ENCODE measurements around the gene CSNK1G3. TPM values are rescaled to one million over a fixed set of nuclear protein-coding genes. Genes with fewer than 3 reads are reported as not detected.
"Not testable (repeated sequence)": the region's sequence is repeated elsewhere in the genome, so short reads cannot be mapped to it uniquely, and the experiment has no call there.

Gene CSNK1G3
- total RNA-seq, 2 donors from 2014 or later: 56.2 to 58.5 TPM

GRCh38 chr5:123495211-123495610 lies 16.8 kb upstream of the CSNK1G3 start:
- H3K4me3 Mint-ChIP-seq; H3K4me1 Mint-ChIP-seq (ENCODE audit: low read depth); H3K36me3 Mint-ChIP-seq (ENCODE audit: insufficient read depth in 2 of 2); H3K27ac Mint-ChIP-seq; DNase-seq; H3K9me3 Mint-ChIP-seq; H3K27me3 Mint-ChIP-seq (ENCODE audit: low read depth); ATAC-seq (replicated peaks in 1 of 2): not testable (repeated sequence)

GRCh38 chr5:123496892-123497291 lies 15.1 kb upstream of the CSNK1G3 start:
- Mint-ChIP-seq H3K27me3 (ENCODE audit: low read depth) (no peaks in the 10 kb centered on the region), H3K36me3 (ENCODE audit: insufficient read depth in 2 of 2) (no peaks in the 10 kb centered on the region), H3K4me1 (ENCODE audit: low read depth) (no peaks in the 10 kb centered on the region), H3K4me3 (no peak overlapping the region), H3K27ac (no peak overlapping the region), H3K9me3 (no peaks in the 10 kb centered on the region)
- DNase-seq (peak in 1 of 2 donors; percentile 7), ATAC-seq (replicated peaks in 1 of 2) (peak in 1 of 2 donors; percentile 72)

DNA sequence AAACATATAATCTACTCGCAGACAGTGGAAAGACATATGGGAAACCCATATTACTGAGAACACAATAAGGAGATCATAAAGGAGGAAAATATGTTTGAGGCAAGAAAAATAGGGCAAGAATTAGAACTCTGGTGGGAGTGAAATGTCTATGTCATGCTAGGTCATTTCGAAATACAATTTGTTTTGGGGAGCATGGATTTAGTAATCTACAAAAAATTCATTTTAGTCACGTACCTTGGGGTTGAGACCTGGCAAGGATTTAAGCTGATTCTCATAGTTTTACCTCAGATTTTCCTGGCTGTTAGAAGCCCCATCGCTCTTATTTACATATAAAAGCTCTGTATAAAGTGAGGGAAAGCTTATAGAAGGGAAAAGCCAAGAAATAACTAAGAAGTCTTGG lies 11.5 kb upstream of the CSNK1G3 start:
- Mint-ChIP-seq H3K9me3 (no peaks in the 10 kb centered on the region), H3K27me3 (ENCODE audit: low read depth) (no peaks in the 10 kb centered on the region), H3K36me3 (ENCODE audit: insufficient read depth in 2 of 2) (no peaks in the 10 kb centered on the region)

DNA sequence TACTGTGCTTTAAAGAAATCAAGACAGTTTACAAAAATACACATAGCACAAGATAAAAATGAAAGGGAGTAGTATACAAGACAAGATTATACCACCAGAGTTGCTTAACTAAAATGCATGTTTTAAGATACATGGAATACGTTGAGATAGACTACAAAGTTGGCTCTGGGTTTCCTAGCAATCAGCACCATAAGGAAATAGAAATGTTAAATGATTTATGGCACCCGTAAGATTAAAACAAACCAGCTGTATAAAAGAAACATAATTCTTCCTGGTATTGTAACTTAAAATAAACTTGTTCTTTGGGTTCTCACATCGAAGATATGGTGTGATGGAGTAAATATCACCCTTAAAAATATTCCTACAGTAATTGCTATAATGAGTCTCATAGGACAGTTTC lies 9.9 kb upstream of the CSNK1G3 start:
- DNase-seq: no peak
- ATAC-seq (replicated peaks in 1 of 2): no peak
- Mint-ChIP-seq H3K4me1 (ENCODE audit: low read depth) (peaks cover 6% of the 10 kb centered on the region), H3K4me3 (no peak overlapping the region), H3K36me3 (ENCODE audit: insufficient read depth in 2 of 2) (no peaks in the 10 kb centered on the region), H3K27me3 (ENCODE audit: low read depth) (peaks cover 11% of the 10 kb centered on the region), H3K27ac (no peak overlapping the region), H3K9me3 (no peaks in the 10 kb centered on the region)

More for the DNA sequence above, 11.5 kb upstream of the CSNK1G3 start:
- H3K27ac Mint-ChIP-seq: no peak overlapping the region
- ATAC-seq (replicated peaks in 1 of 2) (no peak), DNase-seq (no peak)
- no peak overlapping the region for H3K4me3 Mint-ChIP-seq
- H3K4me1 Mint-ChIP-seq (ENCODE audit: low read depth): peaks cover 6% of the 10 kb centered on the region

DNA sequence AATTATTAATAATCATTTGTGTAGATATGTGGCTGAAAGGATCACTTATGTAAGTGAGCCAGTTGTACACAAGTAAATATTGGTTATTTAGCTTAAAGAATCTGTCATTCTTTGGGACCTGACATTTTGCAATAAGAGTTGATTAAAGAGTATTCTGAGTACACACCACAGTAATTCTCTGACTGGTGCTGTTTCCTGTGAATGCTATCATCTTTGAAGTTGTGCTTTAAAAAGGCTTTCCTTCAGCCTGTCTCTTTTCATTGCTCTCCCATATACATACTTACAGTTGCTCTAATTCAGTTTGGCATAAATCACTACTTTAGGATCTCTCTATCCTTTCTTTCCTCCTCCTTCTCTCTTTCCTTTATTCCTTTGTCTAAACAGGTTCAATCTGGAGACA lies 8.7 kb upstream of the CSNK1G3 start:
- peak in 1 of 2 donors; percentile 25 for ATAC-seq (replicated peaks in 1 of 2)

GRCh38 chr5:123505633-123506032 lies 6.3 kb upstream of the CSNK1G3 start:
- Mint-ChIP-seq H3K27me3 (ENCODE audit: low read depth) (peaks cover 15% of the 10 kb centered on the region), H3K4me3 (no peak overlapping the region)

More for the DNA sequence above, 8.7 kb upstream of the CSNK1G3 start:
- Mint-ChIP-seq H3K27ac (peak overlapping the region; percentile 0), H3K27me3 (ENCODE audit: low read depth) (peaks cover 15% of the 10 kb centered on the region), H3K36me3 (ENCODE audit: insufficient read depth in 2 of 2) (no peaks in the 10 kb centered on the region), H3K4me3 (peak overlapping the region in 1 of 2 donors; percentile 4), H3K9me3 (no peaks in the 10 kb centered on the region), H3K4me1 (ENCODE audit: low read depth) (peaks cover 6% of the 10 kb centered on the region)
- DNase-seq: no peak

DNA sequence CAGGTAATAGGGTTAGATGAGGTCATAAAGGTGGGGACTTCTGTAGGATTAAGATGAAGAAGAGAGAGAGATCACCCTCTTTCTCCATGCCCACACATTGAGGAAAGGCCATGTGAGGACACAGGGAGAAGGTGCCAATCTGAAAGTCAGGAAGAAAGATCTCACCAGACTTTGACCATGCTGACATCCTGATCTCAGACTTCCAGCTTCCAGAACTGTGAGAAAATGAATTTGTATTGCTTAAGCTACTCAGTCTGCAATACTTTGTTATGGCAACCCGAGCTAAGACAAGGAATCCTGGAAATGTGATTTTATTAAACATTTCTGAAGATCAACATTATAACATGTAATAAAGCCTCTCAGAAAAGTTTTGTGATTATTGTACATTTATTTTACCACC lies 3.5 kb upstream of the CSNK1G3 start:
- DNase-seq (no peak), ATAC-seq (replicated peaks in 1 of 2) (no peak)
- Mint-ChIP-seq H3K4me3 (no peak overlapping the region), H3K4me1 (ENCODE audit: low read depth) (peaks cover 24% of the 10 kb centered on the region), H3K27me3 (ENCODE audit: low read depth) (peaks cover 15% of the 10 kb centered on the region), H3K27ac (no peak overlapping the region), H3K36me3 (ENCODE audit: insufficient read depth in 2 of 2) (peaks cover 6 to 7% of the 10 kb centered on the region in 2 donors), H3K9me3 (no peaks in the 10 kb centered on the region)

More at GRCh38 chr5:123505633-123506032, 6.3 kb upstream of the CSNK1G3 start:
- Mint-ChIP-seq H3K27ac (no peak overlapping the region), H3K4me1 (ENCODE audit: low read depth) (peaks cover 10% of the 10 kb centered on the region), H3K9me3 (no peaks in the 10 kb centered on the region), H3K36me3 (ENCODE audit: insufficient read depth in 2 of 2) (no peaks in the 10 kb centered on the region)
- DNase-seq (no peak), ATAC-seq (replicated peaks in 1 of 2) (no peak)

GRCh38 chr5:123511290-123511647 lies 708 bp upstream of the CSNK1G3 start:
- Mint-ChIP-seq H3K4me1 (ENCODE audit: low read depth) (peaks cover 49% of the 10 kb centered on the region), H3K36me3 (ENCODE audit: insufficient read depth in 2 of 2) (peaks cover 6 to 9% of the 10 kb centered on the region in 2 donors), H3K27ac (peak overlapping the region; percentile 92), H3K27me3 (ENCODE audit: low read depth) (peaks cover 9% of the 10 kb centered on the region), H3K9me3 (no peaks in the 10 kb centered on the region), H3K4me3 (peak overlapping the region; percentile 92 to 94)
- no peak for DNase-seq
- no peak for ATAC-seq (replicated peaks in 1 of 2)

DNA sequence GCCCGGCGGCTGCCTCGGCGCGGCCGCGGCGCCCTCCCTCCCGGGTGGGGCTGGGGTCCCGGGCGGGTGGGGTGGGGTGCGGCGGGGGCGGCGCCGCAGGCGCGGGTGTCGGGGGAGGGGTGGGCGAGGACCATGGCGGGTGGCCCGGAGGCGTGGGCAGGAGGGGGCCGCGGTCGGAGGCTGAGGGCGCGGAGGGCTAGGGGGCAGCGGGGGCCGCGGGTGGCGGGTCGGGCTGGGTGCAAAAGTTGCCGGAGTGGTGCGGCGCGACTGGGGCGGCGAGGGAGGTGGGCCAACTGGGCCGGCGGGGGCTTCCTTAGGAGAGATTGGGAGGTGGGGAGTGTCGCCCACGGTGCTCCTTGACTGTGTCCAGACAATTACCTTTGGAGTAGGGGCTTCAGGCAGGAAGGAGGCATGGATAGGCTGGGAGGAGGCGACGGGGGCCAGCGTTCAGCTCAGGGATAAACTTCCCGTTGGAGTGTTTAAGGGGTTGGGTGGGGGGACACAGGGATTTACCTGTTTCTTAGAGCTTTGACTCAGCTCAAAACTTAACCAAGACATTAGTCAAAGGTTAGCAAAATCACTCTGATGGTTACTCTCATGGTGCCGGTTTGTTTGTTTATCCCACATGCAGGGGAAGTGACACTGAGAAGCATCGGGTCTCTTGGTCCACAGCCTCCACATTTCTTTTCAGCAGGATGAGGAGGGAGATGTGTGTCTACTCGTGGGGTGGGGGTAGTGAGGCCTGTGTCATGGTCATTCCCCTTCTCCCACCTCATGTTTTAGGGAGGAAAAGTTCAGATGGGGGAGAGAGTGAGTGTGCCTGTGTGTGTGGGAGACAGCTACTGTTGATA lies 859 bp downstream of the CSNK1G3 start:
- H3K4me3 Mint-ChIP-seq: peak overlapping the region; percentile 98 to 99
- peak overlapping the region; percentile 93 for H3K27ac Mint-ChIP-seq
- no peaks in the 10 kb centered on the region for H3K9me3 Mint-ChIP-seq
- peaks cover 6 to 9% of the 10 kb centered on the region in 2 donors for H3K36me3 Mint-ChIP-seq (ENCODE audit: insufficient read depth in 2 of 2)
- H3K4me1 Mint-ChIP-seq (ENCODE audit: low read depth): peaks cover 61% of the 10 kb centered on the region
- ATAC-seq (replicated peaks in 1 of 2): peak; percentile 32 to 36
- H3K27me3 Mint-ChIP-seq (ENCODE audit: low read depth): no peaks in the 10 kb centered on the region
- DNase-seq: peak; percentile 52 to 54

DNA sequence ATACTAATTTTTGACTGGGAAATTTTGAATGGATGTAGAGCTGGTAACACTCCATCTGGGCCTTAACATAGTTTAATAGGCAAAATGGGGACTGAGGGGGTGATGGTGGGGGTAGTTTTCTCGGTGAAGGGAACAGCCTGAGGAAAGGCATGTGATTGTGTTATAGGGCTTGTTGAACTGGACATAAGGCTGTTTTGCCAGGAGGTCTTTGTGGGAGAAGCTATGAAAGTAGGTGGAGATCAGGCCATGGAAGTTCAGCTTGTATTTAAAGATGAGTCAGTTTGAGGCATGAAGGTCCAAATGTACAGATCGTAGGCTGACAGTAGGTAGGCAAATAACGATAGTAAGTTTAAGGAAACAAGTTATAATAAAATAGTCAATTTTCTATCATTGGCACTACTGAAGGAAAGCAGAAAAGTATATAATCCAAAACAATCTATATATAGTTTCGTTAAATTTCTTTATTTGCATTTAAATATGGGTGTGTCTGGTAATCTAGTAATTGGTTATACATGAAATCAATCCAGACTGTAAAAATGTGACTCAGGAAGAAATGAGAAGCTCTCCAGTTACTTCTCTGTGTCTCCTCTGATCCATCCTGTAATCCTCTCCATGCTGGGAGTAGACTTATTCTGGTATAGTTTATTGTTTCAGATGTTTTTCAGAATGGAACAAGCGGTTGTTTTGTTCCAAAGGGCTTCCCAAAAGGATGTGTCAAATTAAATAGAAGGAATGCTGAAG lies 2.8 kb downstream of the CSNK1G3 start:
- H3K27me3 Mint-ChIP-seq (ENCODE audit: low read depth): no peaks in the 10 kb centered on the region
- no peaks in the 10 kb centered on the region for H3K9me3 Mint-ChIP-seq
- peak overlapping the region; percentile 66 for H3K27ac Mint-ChIP-seq
- ATAC-seq (replicated peaks in 1 of 2) (no peak), DNase-seq (no peak)
- peaks cover 80% of the 10 kb centered on the region for H3K4me1 Mint-ChIP-seq (ENCODE audit: low read depth)
- H3K36me3 Mint-ChIP-seq (ENCODE audit: insufficient read depth in 2 of 2): peaks cover 9% of the 10 kb centered on the region in 2 donors
- peak overlapping the region; percentile 61 to 87 for H3K4me3 Mint-ChIP-seq

DNA sequence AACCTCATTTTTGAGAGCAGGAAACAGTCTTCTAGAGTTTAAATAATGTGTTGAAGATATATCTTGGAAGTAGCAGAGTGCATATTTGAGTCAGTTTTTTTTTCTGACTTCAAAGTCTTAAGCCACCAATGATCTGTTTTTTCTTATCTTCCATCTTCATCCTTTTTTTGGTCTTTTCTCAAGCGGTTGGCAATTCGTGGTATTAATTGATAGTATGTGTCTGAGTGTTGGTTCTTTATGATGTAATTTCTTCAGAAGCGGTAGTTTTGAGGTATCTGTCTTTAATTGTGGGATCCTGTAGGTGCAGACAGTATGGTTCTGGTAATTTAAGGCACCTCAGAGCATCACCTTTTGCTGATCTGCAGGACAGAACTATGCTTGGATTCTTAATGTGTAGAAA lies 3.9 kb downstream of the CSNK1G3 start:
- peak; percentile 27 to 36 for ATAC-seq (replicated peaks in 1 of 2)
- peaks cover 84% of the 10 kb centered on the region for H3K4me1 Mint-ChIP-seq (ENCODE audit: low read depth)

GRCh38 chr5:123517476-123517875 lies 5.5 kb downstream of the CSNK1G3 start:
- Mint-ChIP-seq H3K9me3 (no peaks in the 10 kb centered on the region), H3K27ac (peak overlapping the region; percentile 9), H3K4me3 (peak overlapping the region; percentile 41), H3K27me3 (ENCODE audit: low read depth) (no peaks in the 10 kb centered on the region), H3K4me1 (ENCODE audit: low read depth) (peaks cover 75% of the 10 kb centered on the region), H3K36me3 (ENCODE audit: insufficient read depth in 2 of 2) (peaks cover 5 to 6% of the 10 kb centered on the region in 2 donors)
- no peak for ATAC-seq (replicated peaks in 1 of 2)
- no peak for DNase-seq

More for the DNA sequence above, 3.9 kb downstream of the CSNK1G3 start:
- DNase-seq: no peak
- Mint-ChIP-seq H3K36me3 (ENCODE audit: insufficient read depth in 2 of 2) (peaks cover 9% of the 10 kb centered on the region in 2 donors), H3K27me3 (ENCODE audit: low read depth) (no peaks in the 10 kb centered on the region), H3K27ac (peak overlapping the region; percentile 66), H3K9me3 (no peaks in the 10 kb centered on the region), H3K4me3 (peak overlapping the region; percentile 60 to 87)

DNA sequence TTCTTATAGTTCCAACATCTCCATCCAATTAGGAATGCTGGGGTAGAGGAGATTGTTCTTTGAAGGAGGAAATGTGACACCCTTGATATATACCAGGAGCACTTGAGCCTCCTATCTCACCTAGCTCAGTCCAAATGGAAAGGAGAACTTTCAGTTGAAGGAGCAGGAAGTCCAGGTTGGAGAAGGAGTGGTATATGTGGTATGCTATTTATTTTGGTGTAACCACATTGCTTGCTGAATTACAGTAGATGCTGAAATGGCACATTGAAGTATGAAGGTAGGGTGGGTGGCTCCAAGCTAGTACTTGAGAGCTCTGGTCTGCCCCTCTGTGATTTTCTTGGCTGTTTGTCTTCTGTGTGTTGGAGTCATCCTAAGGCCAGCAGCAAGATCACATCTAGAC lies 6.1 kb downstream of the CSNK1G3 start:
- Mint-ChIP-seq H3K4me1 (ENCODE audit: low read depth) (peaks cover 73% of the 10 kb centered on the region), H3K4me3 (peak overlapping the region in 1 of 2 donors; percentile 17), H3K27me3 (ENCODE audit: low read depth) (no peaks in the 10 kb centered on the region), H3K27ac (no peak overlapping the region), H3K36me3 (ENCODE audit: insufficient read depth in 2 of 2) (peaks cover 3 to 4% of the 10 kb centered on the region in 2 donors), H3K9me3 (no peaks in the 10 kb centered on the region)
- ATAC-seq (replicated peaks in 1 of 2): no peak
- DNase-seq: no peak
